Measurements from ENCODE around the gene PEX10. TPM values are rescaled to one million over a fixed set of nuclear protein-coding genes. Genes with fewer than 3 reads are reported as not detected.

Gene PEX10
- total RNA-seq, 1 donor from 2014 or later: 15.8 TPM

DNA sequence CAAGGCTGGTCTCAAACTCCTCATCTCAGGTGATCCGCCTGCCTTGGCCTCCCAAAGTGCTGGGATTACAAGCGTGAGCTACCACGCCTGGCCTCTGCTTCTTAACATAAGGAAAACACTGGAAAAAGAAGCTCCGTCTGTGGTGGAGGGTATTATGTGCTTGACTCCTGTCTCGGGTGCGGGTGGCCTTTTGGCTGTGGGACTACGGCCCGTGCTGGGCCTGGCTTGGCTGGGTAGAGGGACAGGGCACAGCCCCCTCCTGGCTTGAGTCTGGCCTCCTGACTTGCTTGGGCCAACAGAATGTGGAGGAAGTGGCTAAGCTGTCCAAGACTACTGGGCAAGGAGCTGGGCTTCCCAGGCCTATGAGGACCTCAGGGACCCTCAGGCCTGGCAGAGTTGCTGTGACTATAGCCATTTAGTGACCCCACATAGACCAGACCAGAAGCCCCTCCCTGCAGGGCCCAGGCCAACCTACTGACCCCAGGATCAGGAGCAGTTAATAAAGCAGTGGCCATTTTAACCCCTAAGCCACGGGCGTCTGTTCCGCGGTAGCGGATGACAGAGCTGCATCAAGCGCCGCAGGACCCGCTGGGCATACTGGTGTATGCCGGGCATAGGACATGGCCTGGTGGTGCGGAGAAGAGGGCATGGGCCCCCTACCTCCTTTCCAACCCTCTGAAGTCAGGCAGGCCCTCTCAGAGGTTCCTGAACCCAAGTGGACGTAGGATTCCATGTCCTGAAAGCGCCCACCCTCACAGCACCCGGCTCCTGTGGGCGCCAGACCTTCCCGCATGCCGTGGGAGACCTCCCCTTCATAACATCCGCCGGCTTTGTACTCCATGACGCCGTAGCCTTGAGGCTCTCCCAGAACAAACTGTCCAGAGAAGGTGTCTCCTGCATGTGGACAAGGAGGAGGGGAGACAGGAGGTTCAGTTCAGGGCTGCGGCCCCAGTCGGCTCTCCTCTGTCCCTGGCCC is 25.4 kb downstream of the PEX10 start:
- Histone ChIP-seq H3K4me3 (no peak overlapping the region), H3K27me3 (ENCODE audit: low read depth) (no peaks in the 10 kb centered on the region), H3K4me1 (peaks cover 17% of the 10 kb centered on the region), H3K9me3 (replicated peaks) (no peaks in the 10 kb centered on the region), H3K36me3 (no peaks in the 10 kb centered on the region), H3K27ac (replicated peaks) (no peak overlapping the region)
- DNase-seq: no peak
- intact Hi-C loops (cut with micrococcal nuclease): no loop called here
- TF ChIP-seq, protein P1, sequence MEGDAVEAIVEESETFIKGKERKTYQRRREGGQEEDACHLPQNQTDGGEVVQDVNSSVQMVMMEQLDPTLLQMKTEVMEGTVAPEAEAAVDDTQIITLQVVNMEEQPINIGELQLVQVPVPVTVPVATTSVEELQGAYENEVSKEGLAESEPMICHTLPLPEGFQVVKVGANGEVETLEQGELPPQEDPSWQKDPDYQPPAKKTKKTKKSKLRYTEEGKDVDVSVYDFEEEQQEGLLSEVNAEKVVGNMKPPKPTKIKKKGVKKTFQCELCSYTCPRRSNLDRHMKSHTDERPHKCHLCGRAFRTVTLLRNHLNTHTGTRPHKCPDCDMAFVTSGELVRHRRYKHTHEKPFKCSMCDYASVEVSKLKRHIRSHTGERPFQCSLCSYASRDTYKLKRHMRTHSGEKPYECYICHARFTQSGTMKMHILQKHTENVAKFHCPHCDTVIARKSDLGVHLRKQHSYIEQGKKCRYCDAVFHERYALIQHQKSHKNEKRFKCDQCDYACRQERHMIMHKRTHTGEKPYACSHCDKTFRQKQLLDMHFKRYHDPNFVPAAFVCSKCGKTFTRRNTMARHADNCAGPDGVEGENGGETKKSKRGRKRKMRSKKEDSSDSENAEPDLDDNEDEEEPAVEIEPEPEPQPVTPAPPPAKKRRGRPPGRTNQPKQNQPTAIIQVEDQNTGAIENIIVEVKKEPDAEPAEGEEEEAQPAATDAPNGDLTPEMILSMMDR (IDR thresholded peaks at IDR 0.05; ENCODE audit: borderline replicate concordance): no peak

DNA sequence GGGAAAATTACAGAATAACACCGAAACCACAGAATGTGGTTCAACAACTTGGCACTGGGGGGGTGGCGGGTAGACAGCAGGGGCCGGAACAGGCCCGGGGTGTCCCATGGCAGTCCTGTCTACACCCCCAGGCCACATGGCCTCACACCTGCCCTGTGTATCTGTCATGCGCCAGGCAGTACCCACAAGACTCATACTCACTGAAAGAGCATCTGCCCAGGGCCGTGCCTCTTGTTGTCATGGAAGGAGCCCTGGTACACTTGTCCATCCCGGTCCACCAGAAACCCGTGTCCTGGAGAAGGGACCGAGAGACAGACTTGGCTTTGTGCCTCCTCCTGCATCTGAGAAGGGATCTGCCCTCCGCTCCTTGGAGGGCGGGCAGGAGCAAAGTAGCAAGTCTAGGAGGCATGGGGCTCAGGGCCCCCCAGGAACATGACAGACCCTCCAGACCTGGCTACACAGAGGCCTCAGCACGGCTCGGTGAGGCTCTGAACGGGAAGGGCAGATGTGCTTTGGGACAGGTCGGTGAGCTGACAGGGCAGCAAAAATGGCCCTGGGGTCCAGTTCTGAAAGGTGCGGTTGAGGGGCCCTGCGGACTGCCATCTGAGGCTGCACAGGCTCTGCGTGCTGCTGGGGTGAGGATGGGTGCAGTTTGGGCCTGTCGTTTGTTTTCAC is 26.6 kb downstream of the PEX10 start:
- H3K27me3 ChIP-seq (ENCODE audit: low read depth): no peaks in the 10 kb centered on the region
- intact Hi-C loops (cut with micrococcal nuclease): no loop called here
- no peaks in the 10 kb centered on the region for H3K36me3 ChIP-seq
- H3K4me3 ChIP-seq: no peak overlapping the region
- TF ChIP-seq, protein P1 (IDR thresholded peaks at IDR 0.05; ENCODE audit: borderline replicate concordance): no peak
- no peak for DNase-seq
- peaks cover 19% of the 10 kb centered on the region for H3K4me1 ChIP-seq
- H3K27ac ChIP-seq (replicated peaks): no peak overlapping the region
- no peaks in the 10 kb centered on the region for H3K9me3 ChIP-seq (replicated peaks)

DNA sequence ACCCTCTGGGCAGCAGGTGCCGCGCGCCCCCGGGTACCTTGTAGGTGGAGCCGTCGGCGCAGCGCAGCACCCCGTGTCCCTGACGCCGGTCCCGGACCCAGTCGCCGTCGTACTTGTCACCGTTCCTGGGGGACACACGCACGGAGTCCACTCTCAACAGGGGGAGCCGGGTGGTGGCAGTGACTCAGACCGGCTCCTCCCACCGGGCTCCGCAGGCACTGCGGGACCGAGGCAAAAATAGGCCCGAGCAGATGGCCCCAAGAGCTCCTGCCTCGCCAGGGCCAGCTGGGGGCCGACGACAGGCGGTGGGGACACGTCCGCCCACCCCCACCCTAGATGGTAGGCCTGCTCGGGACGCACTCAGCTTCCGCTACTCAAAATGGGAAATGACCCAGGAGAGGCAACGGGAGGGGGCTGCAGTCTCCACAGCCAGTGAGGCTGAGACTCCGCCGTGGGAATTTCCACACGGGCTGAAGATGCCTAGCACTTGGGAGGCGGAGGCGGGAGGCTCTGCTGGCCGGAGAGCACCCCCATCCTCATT is 27.4 kb downstream of the PEX10 start:
- H3K9me3 ChIP-seq (replicated peaks): no peaks in the 10 kb centered on the region
- intact Hi-C loops (cut with micrococcal nuclease): loop anchor here (5.0 kb wide), 1 partner anchor 188 kb away; no protein-coding TSS in a partner anchor
- TF ChIP-seq, protein P1 (IDR thresholded peaks at IDR 0.05; ENCODE audit: borderline replicate concordance): no peak
- H3K4me3 ChIP-seq: no peak overlapping the region
- no peaks in the 10 kb centered on the region for H3K36me3 ChIP-seq
- H3K4me1 ChIP-seq: peaks cover 13% of the 10 kb centered on the region
- DNase-seq: no peak
- no peak overlapping the region for H3K27ac ChIP-seq (replicated peaks)
- H3K27me3 ChIP-seq (ENCODE audit: low read depth): no peaks in the 10 kb centered on the region

DNA sequence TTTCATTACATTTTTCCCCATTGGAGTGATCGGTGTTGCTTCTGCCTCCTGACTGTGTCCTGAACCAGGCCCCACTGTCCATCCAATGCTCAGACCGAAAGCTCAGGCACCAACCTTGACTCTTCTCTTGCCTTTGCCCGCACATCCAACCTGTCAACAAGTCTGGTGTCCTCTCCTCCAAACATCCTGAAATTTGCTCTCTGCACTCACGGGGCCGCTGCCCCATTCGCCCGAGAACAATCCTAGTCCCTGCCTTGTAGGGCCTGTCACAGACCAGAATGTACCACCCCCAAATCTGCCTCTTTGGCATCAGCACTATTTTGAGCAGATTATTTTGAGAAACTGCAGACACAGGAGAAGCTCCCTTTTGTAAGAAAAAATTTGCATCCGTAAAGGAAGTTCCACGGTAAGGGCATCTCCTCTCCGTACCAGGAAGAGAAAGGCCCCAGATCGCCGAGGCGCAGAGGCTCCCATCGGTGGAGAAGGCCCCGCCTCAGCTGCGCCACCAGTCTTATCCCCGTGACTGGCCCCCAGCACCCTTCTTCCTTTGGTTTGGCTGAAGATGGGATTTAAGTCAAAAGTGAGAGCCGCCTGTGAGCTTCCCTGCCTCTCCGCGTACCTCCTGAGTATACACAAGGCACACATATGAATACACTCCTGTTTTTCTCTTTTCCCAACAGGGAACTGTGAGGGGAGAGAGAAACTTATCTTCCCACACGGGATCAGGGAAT is 28.1 kb downstream of the PEX10 start:
- Histone ChIP-seq H3K36me3 (no peaks in the 10 kb centered on the region), H3K9me3 (replicated peaks) (no peaks in the 10 kb centered on the region), H3K4me1 (peaks cover 13% of the 10 kb centered on the region), H3K4me3 (no peak overlapping the region), H3K27me3 (ENCODE audit: low read depth) (no peaks in the 10 kb centered on the region), H3K27ac (replicated peaks) (no peak overlapping the region)
- TF ChIP-seq, protein P1 (IDR thresholded peaks at IDR 0.05; ENCODE audit: borderline replicate concordance): no peak
- DNase-seq: no peak
- intact Hi-C loops (cut with micrococcal nuclease): loop anchor here (5.0 kb wide), 1 partner anchor 187 kb away; no protein-coding TSS in a partner anchor

DNA sequence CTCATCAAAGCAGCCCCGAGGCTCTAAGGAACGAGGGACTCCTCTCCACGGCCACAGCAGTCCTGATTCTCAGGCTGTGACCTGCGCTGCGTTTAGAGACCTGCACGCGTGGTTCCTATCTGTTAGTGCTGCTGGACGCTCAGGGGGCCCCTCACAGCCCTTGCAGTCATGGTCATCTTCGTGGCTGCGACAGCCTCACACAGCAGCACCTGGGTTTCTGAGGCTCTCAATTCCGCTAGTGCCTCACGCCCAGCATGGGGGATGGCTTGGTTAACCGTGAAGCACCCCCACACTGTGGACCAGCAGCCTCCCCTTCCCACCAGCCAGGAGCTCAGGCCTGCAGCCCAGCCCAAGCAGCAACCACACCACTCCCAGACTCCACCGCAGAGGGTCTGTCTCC is 28.8 kb downstream of the PEX10 start:
- TF ChIP-seq, protein P1 (IDR thresholded peaks at IDR 0.05; ENCODE audit: borderline replicate concordance): no peak
- Histone ChIP-seq H3K9me3 (replicated peaks) (no peaks in the 10 kb centered on the region), H3K27me3 (ENCODE audit: low read depth) (no peaks in the 10 kb centered on the region), H3K36me3 (no peaks in the 10 kb centered on the region), H3K4me1 (peaks cover 13% of the 10 kb centered on the region), H3K27ac (replicated peaks) (no peak overlapping the region), H3K4me3 (no peak overlapping the region)
- intact Hi-C loops (cut with micrococcal nuclease): loop anchor here (5.0 kb wide), 1 partner anchor 186 kb away; no protein-coding TSS in a partner anchor
- DNase-seq: no peak
